Measurements from ENCODE around the gene HS3ST2. TPM values are rescaled to one million over a fixed set of nuclear protein-coding genes. Genes with fewer than 3 reads are reported as not detected.

HS3ST2 gene
- total and polyA plus RNA-seq, 8 donors: 0.10 to 2.7 (median 0.40) TPM; not detected in 2

GRCh38 chr16:22941970-22942501 is 128.1 kb downstream of the HS3ST2 start:
- no peaks in the 10 kb centered on the region for H3K36me3 ChIP-seq
- H3K4me1 ChIP-seq: no peaks in the 10 kb centered on the region
- intact Hi-C loops (cut with DNase I; ENCODE audit: low total_unique reads): no loop called here
- 77 to 100% (median 93%) methylated on average over 2 of the region's 2 CpGs for WGBS, 5 donors
- H3K4me3 ChIP-seq: no peak overlapping the region
- DNase-seq: no peak
- no peak overlapping the region for H3K27ac ChIP-seq
- TF ChIP-seq POLR2AphosphoS5 (IDR thresholded peaks at IDR 0.05): no peak
- TF ChIP-seq EP300 (IDR thresholded peaks at IDR 0.05): no peak
- TF ChIP-seq POLR2A (IDR thresholded peaks at IDR 0.05): no peak
- TF ChIP-seq, protein P1, sequence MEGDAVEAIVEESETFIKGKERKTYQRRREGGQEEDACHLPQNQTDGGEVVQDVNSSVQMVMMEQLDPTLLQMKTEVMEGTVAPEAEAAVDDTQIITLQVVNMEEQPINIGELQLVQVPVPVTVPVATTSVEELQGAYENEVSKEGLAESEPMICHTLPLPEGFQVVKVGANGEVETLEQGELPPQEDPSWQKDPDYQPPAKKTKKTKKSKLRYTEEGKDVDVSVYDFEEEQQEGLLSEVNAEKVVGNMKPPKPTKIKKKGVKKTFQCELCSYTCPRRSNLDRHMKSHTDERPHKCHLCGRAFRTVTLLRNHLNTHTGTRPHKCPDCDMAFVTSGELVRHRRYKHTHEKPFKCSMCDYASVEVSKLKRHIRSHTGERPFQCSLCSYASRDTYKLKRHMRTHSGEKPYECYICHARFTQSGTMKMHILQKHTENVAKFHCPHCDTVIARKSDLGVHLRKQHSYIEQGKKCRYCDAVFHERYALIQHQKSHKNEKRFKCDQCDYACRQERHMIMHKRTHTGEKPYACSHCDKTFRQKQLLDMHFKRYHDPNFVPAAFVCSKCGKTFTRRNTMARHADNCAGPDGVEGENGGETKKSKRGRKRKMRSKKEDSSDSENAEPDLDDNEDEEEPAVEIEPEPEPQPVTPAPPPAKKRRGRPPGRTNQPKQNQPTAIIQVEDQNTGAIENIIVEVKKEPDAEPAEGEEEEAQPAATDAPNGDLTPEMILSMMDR (IDR thresholded peaks at IDR 0.05): no peak
- H3K27me3 ChIP-seq: peaks cover 0 to 28% (median 0%) of the 10 kb centered on the region in 3 donors
- H3K9me3 ChIP-seq: no peaks in the 10 kb centered on the region

DNA sequence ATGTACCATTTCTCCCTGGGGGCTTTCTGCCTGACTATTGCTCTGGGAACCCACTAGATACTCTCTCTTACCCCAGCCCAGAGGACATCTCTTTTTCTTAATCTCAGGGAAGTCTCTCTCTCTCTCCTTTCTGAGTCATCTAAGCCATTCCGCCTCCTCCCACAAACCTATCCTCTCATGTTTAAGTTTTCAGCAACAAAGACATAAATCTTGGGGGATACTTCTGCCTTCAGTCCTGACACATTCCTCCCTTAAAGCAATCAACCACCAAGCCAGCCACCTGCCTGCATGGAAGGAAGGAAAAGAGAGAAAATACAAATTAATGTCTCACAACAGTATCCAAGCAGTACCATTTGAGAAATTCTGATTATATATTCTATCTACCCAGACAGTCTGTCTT is 128.8 kb downstream of the HS3ST2 start:
- Histone ChIP-seq H3K27ac (no peak overlapping the region), H3K9me3 (no peaks in the 10 kb centered on the region), H3K36me3 (no peaks in the 10 kb centered on the region), H3K27me3 (peaks cover 0 to 34% (median 1%) of the 10 kb centered on the region in 3 donors), H3K4me3 (no peak overlapping the region), H3K4me1 (no peaks in the 10 kb centered on the region)
- 64 to 93% (median 80%) methylated on average over 1 of the region's 1 CpG for whole genome bisulfite sequencing, 5 donors
- intact Hi-C loops (cut with DNase I; ENCODE audit: low total_unique reads): no loop called here
- DNase-seq: no peak
- TF ChIP-seq EP300 (IDR thresholded peaks at IDR 0.05) (no peak), POLR2A (IDR thresholded peaks at IDR 0.05) (no peak)
- TF ChIP-seq, protein P1 (IDR thresholded peaks at IDR 0.05): no peak

- Histone ChIP-seq H3K27ac (no peak overlapping the region), H3K4me3 (no peak overlapping the region), H3K4me1 (peaks cover 4 to 14% (median 10%) of the 10 kb centered on the region in 4 donors), H3K36me3 (no peaks in the 10 kb centered on the region), H3K9me3 (no peaks in the 10 kb centered on the region), H3K27me3 (peaks cover 0 to 58% (median 9%) of the 10 kb centered on the region in 3 donors)
- whole genome bisulfite sequencing, 5 donors: 12 to 28% (median 20%) methylated on average over 1 of the region's 1 CpG
- TF ChIP-seq POLR2AphosphoS5 (IDR thresholded peaks at IDR 0.05): no peak
- TF ChIP-seq, protein P1 (IDR thresholded peaks at IDR 0.05): no peak
- TF ChIP-seq EP300 (IDR thresholded peaks at IDR 0.05): no peak
- no peak for TF ChIP-seq POLR2A (IDR thresholded peaks at IDR 0.05)
- intact Hi-C loops (cut with DNase I; ENCODE audit: low total_unique reads): no loop called here
- no peak for DNase-seq
Observed at GRCh38 chr16:22945361-22945760, 131.4 kb downstream of the HS3ST2 start.

GRCh38 chr16:22946433-22946832 is 132.5 kb downstream of the HS3ST2 start:
- H3K4me1 ChIP-seq: peaks cover 4 to 14% (median 10%) of the 10 kb centered on the region in 4 donors
- H3K27me3 ChIP-seq: peaks cover 0 to 64% (median 9%) of the 10 kb centered on the region in 3 donors
- WGBS, 5 donors: 53 to 65% (median 63%) methylated on average over 2 of the region's 2 CpGs
- no peak for TF ChIP-seq EP300 (IDR thresholded peaks at IDR 0.05)
- TF ChIP-seq POLR2AphosphoS5 (IDR thresholded peaks at IDR 0.05): no peak
- no peak for TF ChIP-seq POLR2A (IDR thresholded peaks at IDR 0.05)
- TF ChIP-seq, protein P1 (IDR thresholded peaks at IDR 0.05): no peak
- H3K36me3 ChIP-seq: no peaks in the 10 kb centered on the region
- no peak overlapping the region for H3K27ac ChIP-seq
- DNase-seq: no peak
- no peak overlapping the region for H3K4me3 ChIP-seq
- intact Hi-C loops (cut with DNase I; ENCODE audit: low total_unique reads): no loop called here
- H3K9me3 ChIP-seq: no peaks in the 10 kb centered on the region

Data from stomach (tissue), 9 donors.